H1 (cell line): ENCODE results near the gene UBASH3B. TPM values are rescaled to one million over a fixed set of nuclear protein-coding genes. Genes with fewer than 3 reads are reported as not detected.

ENCODE experiments used
- CBX8 ChIP-seq: fragments of 300-800, 300-1000 bp; sonication (generic); IDR thresholded peaks from 2 replicates; pipeline ENCODE4 v1.7.1; 2016; ENCODE audit warnings: low read depth, low read length, borderline replicate concordance
- MAX ChIP-seq: IDR thresholded peaks from 2 replicates; pipeline ENCODE4 v1.6.1; 2012; ENCODE audit warnings: inconsistent platforms
- RNF2 ChIP-seq: fragments of 200-900, 300-1000 bp; sonication (generic); IDR thresholded peaks from 2 replicates; pipeline ENCODE4 v1.7.1; 2016; ENCODE audit warnings: borderline replicate concordance, low read depth, mild to moderate bottlenecking, antibody characterized with exemption, low read length; ENCODE audit not compliant: poor library complexity, severe bottlenecking; ENCODE audit errors: missing control alignments
- SRF ChIP-seq: IDR thresholded peaks from 2 replicates; pipeline ENCODE4 v1.6.1; 2011; ENCODE audit warnings: mild to moderate bottlenecking, low read depth, low read length, moderate library complexity
- TEAD4 ChIP-seq: IDR thresholded peaks from 2 replicates; pipeline ENCODE4 v1.6.1; 2012; ENCODE audit warnings: low read depth, low read length, inconsistent platforms, mixed read lengths
- USF2 ChIP-seq: IDR thresholded peaks from 2 replicates; pipeline ENCODE4 v1.6.1; 2011; ENCODE audit warnings: low read length, improper control_type of control experiment
- polyA plus RNA-seq, 7 experiments: library from polyadenylated mRNA; depleted of rRNA in 3 of 7; stranded (reverse) in 5 of 7; unstranded in 2 of 7; fragments of >200 nt in 5 of 7; fragments of 200-250 nt in 2 of 7; gene quantifications; 1 replicate in 5 of 7; 2 replicates in 1 of 7; 4 replicates in 1 of 7; pipeline versions ENCODE4 v1.2.1 to v1.2.3, GENCODE V29; 2011 to 2013; ENCODE audit warnings: missing spikeins in 2 of 7, mixed read lengths in 2 of 7
- total RNA-seq: library from RNA; stranded (reverse); fragmentation: NEBNext Ultra II Directional; extraction: Animal tissue kit (Norgen Biotek cat#: 25700); gene quantifications from 2 replicates; pipeline ENCODE4 v1.2.1, GENCODE V29; 2021

The UBASH3B gene
- total and polyA plus RNA-seq, 2 of the 8 experiments (the other 6 are each of a cell fraction or from before 2014, with no cell fraction given), result 7.5 to 9.5 TPM

GRCh38 chr11:122816761-122817520 is 161.4 kb downstream of the UBASH3B start (continued):
- no peak for TF ChIP-seq CBX8
- TF ChIP-seq SRF, result no peak
- no peak for TF ChIP-seq MAX
- no peak for TF ChIP-seq USF2
- no peak for TF ChIP-seq RNF2
- no peak for TF ChIP-seq TEAD4
